IMR-90 (cell line): ENCODE measurements around the gene ZCCHC3.

Source experiments
- BHLHE40 ChIP-seq: fragments of 150-350 bp; IDR thresholded peaks from 2 replicates; pipeline ENCODE4 v1.6.1; 2016; ENCODE audit warnings: mild to moderate bottlenecking, low read depth, low read length
- CTCF ChIP-seq: conservative IDR thresholded peaks from 2 replicates; pipeline ENCODE4 v1.5.1; 2012; ENCODE audit warnings: mild to moderate bottlenecking, low read depth, low read length, improper control_type of control experiment
- FOS ChIP-seq: fragments of 150-350 bp; IDR thresholded peaks from 2 replicates; pipeline ENCODE4 v1.6.1; 2016; ENCODE audit warnings: low read depth, low read length
- MAZ ChIP-seq: IDR thresholded peaks from 2 replicates; pipeline ENCODE4 v1.6.1; 2012; ENCODE audit warnings: low read depth, mild to moderate bottlenecking, low read length, improper control_type of control experiment, moderate library complexity, borderline replicate concordance
- MXI1 ChIP-seq: IDR thresholded peaks from 2 replicates; pipeline ENCODE4 v1.6.1; 2012; ENCODE audit warnings: low read depth, mild to moderate bottlenecking, low read length, moderate library complexity, borderline replicate concordance
- NFE2L2 ChIP-seq: fragments of 150-350 bp; IDR thresholded peaks from 2 replicates; pipeline ENCODE4 v1.6.1; 2016; ENCODE audit warnings: low read depth, mild to moderate bottlenecking, low read length
- POLR2A ChIP-seq: IDR thresholded peaks from 2 replicates; pipeline ENCODE4 v1.6.1; 2012; ENCODE audit warnings: mild to moderate bottlenecking, low read depth, low read length
- RAD21 ChIP-seq: IDR thresholded peaks from 2 replicates; pipeline ENCODE4 v1.6.1; 2012; ENCODE audit warnings: low read length, improper control_type of control experiment
- RFX5 ChIP-seq: IDR thresholded peaks from 2 replicates; pipeline ENCODE4 v1.8.0; 2012; ENCODE audit warnings: low read depth, mild to moderate bottlenecking, low read length, moderate library complexity
- USF2 ChIP-seq: fragments of 150-350 bp; IDR thresholded peaks from 2 replicates; pipeline ENCODE4 v1.6.1; 2017; ENCODE audit warnings: mild to moderate bottlenecking, antibody characterized with exemption, low read length, low read depth

- TF ChIP-seq BHLHE40 = no peak
- TF ChIP-seq RFX5 = no peak
- TF ChIP-seq CTCF = no peak
- no peak for TF ChIP-seq FOS
- no peak for TF ChIP-seq USF2
- no peak for TF ChIP-seq MAZ
- TF ChIP-seq RAD21 = no peak
- TF ChIP-seq POLR2A = no peak
- TF ChIP-seq NFE2L2 = no peak
- no peak for TF ChIP-seq MXI1
Observed at GRCh38 chr20:263701-264100, 33.7 kb upstream of the ZCCHC3 start.
